Erythroblast (primary cell): ENCODE measurements around the gene SOX11.

Experiments used
- GATA1 ChIP-seq: IDR thresholded peaks from 2 replicates; pipeline ENCODE4 v1.6.1; 2011; ENCODE audit warnings: low read depth, mild to moderate bottlenecking, control low read depth, low read length, moderate library complexity
- POLR2A ChIP-seq: IDR thresholded peaks from 2 replicates; pipeline ENCODE4 v1.6.1; 2011; ENCODE audit warnings: mild to moderate bottlenecking, low read length

GRCh38 chr2:5703166-5703565 is 11.0 kb downstream of the SOX11 start:
- TF ChIP-seq POLR2A (no peak), GATA1 (no peak)
